Right renal pelvis (tissue), 4 donors: ENCODE results near the gene SLC25A24. TPM values are rescaled to one million over a fixed set of nuclear protein-coding genes. Genes with fewer than 3 reads are reported as not detected.

Source experiments
- DNase-seq, 4 donors: peaks; one replicate each; pipeline ENCODE4 v3.0.0-alpha.2; 2013; ENCODE audit warnings: low read depth in 4 of 4, low spot score in 3 of 4, missing footprints in 1 of 4
- polyA plus RNA-seq, 4 donors: library from polyadenylated mRNA; unstranded; fragments of 120-200 nt; gene quantifications; one replicate each; pipeline ENCODE4 v1.2.1, GENCODE V29; 2013; ENCODE audit not compliant: insufficient read length in 4 of 4

The SLC25A24 gene
- polyA plus RNA-seq, 4 donors = 55.3 to 69.8 (median 67.1) TPM

DNA sequence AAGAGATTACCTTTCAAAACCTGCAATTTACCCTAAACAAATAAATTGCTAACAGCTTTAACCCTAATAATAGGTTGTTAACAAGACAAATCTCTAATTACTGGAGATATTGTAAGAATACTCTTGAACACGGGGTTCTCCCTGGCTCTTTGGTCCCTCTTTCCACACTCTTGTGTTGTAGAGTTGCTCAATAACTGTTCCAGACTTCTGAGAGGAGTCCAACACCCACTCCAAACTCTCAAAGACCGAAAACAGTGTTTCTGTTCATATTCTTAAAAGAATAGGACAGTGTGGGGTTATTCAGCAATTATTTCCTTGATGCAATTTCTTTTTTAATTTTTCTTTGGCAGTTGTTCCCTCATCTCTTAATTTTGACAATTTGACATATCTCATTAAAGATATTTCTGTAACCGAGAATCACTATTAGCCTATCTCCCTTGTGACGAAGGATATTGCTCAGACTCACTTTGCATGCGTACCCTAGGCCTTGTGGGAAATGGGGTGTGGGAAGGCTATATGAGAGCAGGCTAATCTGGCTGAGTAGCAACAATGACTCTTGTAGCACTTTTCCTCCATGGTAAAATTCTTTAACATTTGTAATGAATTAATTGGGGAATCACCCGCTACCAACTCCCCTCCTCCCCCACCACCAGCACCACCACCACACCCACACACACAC, 90.7 kb downstream of the SLC25A24 start:
- no peak for DNase-seq

DNA sequence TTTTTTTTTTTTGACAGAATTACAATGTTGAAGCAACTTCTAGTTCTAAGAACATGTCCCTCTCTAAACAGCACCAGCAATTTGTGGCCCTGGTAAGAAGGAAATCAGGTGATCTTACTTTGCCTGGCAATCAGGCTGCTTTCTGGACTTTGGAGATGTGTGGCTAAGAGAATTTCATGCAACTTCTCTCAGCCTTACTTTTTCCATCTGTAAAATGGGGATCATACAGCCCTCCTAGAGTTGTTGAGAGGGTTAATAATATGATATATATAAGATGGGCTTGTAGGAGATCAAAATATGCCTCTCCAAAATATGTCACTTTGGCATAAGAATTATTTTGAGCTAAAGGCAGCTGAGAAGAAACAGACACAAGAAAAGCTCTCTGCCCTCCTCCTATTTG, 92.0 kb downstream of the SLC25A24 start:
- DNase-seq = no peak

DNA sequence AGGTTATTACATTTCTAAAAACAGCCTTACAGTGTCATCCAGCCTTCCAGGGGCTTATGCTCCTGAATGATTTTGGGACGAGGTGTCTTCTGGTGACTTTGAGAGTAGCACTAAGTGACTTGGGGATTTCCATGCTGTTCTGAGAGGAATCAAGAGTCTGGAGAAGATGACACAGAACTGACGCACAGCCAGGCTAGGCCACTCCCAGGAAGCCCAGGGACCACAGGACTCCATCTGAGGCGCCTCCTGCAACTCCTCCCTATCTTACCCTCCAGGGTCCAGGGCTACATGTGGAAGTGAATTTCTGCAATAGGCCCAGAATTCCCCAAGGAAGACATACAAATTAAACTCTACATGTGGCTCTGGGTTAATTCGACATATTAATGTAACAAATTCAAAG, 92.5 kb downstream of the SLC25A24 start:
- no peak for DNase-seq

DNA sequence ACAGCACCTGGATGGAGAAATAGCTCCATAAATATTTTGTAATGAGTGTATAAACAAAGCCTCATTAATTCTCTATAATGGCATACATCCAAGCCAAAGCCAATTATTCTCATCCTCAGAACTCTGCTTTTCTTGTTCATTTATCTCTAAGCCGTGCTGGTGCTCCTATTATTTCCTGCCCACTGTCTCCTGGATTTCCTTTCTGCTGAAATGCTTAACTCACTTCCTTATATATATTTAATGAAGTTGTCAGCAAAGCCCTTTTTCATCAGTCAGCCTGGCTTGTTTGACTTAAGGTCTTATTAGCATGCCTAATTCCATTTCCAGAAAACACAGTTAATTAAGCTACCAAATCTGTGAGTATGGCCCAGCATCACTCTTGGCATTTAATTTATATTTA, 93.4 kb downstream of the SLC25A24 start:
- no peak for DNase-seq

DNA sequence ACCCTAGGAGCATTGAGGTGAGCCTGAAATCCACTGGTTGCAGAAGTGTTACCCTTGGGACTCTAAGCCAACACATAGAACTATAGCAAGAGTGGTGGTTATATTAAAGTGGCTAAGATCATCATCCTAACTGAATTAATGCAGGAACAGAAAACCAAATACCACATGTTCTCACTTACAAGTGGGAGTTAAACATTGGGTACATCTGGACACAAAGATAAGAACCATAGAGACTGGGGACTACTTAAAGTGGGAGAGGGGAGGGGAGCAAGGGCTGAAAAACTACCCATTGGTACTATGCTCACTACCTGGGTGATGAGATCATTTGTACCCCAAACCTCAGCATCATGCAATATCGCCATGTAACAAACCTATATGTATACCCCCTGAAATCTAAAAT, 100.0 kb downstream of the SLC25A24 start:
- no peak for DNase-seq

DNA sequence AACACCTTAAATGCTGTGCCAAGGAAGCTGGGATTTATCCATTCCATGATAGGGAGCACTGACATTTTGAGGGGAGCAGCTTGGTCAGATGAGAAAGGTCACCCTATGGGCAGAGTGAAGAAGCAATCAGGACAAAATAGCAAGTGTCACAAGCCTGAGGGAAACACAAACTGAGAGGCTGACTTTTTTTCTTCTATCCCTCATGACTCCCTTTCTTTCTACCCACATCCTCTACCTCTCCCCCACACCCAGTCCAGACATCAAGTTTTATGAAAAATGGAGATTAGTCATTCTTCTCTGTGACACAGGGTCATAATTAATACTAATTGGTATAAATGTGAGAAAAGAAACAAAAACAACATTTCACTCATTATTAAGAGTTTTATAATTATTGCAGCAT, 103.1 kb downstream of the SLC25A24 start:
- DNase-seq = no peak

DNA sequence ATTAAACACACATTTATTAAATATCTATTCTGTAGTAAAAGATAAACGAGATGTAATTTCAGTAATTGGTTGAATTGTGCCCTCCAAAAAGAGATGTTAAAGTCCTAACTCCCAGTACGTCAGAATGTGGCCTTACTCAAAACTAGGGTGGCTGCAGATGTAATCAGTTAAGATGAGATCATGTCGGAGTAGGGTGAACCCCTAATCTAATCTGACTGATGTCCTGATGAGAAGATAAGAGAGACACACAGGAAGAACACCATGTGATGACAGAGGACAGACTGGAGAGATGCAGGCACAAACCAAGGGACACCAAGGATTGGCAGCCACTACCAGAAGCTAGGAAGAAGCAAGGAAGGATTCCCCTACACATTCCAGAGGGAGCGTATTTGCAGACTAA, 104.1 kb downstream of the SLC25A24 start:
- DNase-seq = no peak

DNA sequence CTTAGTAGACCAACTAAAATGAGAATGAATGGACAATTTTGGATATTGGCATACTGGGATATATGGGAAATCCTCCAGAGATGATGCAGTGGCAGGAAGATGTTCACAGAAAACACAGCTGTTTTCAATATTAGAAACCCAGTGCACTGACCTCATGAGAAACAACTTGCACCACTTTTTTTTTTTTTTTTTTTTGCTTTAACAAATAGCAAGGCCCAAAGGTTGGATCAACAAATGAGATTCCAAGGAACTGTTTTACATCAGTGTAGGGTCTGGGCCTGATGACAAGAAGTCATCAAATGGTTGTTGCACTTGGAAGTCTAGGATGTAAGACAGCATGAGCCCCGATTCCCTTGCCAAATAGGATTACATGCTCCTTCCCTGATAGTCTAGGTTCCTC, 110.7 kb downstream of the SLC25A24 start:
- no peak for DNase-seq

DNA sequence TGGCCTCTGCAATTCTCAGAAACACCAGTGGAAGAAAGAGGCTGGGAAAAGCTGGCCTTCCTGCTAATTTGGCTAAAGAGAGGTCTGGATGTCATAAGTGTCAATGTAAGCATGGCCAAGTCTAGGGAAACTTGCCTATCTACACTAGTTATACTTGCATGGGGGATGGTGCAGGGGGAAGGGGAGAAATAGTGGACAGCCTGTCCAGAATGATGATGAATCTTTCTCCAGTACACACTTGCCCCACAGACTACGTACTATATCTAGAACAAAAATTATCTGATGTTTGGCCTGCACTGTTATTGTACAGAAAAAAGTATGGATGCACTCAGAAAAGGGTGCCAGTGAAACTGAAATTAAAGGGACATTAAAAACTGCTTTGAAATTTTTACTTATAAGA, 114.5 kb downstream of the SLC25A24 start:
- DNase-seq = no peak

DNA sequence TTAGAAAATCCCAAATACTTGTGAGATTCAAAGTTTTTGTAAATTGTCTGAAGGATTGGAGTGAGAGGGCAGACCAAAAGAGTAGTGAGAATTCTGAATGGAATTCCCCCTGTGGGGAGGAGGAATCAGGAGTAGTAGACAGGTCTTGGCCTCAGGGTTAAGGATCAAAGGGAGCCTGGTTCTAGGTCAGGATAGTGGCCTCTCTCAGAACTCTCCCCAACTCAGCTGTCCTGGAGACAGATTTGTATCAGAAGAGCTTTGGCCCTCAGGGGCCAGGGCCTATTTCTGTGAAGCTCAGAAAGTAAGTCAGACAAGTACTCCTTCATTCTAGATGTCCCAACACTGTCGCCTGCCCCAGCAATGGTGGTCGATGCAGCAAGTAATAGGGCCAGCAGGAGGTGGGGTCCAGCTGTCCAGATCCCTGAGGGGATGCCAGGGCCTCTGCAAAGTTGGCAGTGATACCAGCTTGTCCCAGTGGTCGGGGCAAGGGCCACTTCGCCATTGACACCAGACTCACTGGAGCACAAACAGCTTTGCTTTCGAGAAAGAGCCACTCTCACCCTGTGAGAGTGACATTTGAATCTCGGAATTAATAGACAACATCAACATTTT, 115.2 kb downstream of the SLC25A24 start:
- no peak for DNase-seq

Other genes with a start within 250 kb of the SLC25A24 start
- 100 to 1,000 TPM; 129 to 151 (median 145) TPM for gene VAV3, start 235.2 kb downstream of the SLC25A24 start, polyA plus RNA-seq
- not detected for gene NBPF4, start 43.7 kb upstream of the SLC25A24 start, polyA plus RNA-seq
- not detected for gene NBPF6, start 250.0 kb upstream of the SLC25A24 start, polyA plus RNA-seq